ENCODE results near the gene CD82. TPM values are rescaled to one million over a fixed set of nuclear protein-coding genes. Genes with fewer than 3 reads are reported as not detected.
"Not testable (repeated sequence)": the region's sequence is repeated elsewhere in the genome, so short reads cannot be mapped to it uniquely, and the experiment has no call there.

Gene CD82
- total RNA-seq, 2 experiments from 2014 or later: 289 to 319 TPM

- H3K4me3 Mint-ChIP-seq: no peak overlapping the region
- H3K4me1 Mint-ChIP-seq (ENCODE audit: low read depth): no peaks in the 10 kb centered on the region
- H3K27me3 Mint-ChIP-seq: no peaks in the 10 kb centered on the region
- intact Hi-C loops (cut with micrococcal nuclease): loop anchor here (5.0 to 10.0 kb wide), 3 partner anchors 63 to 443 kb away; partner anchors contain the start of gene EXT2
- ATAC-seq (no peak), DNase-seq (no peak)
- CTCF ChIA-PET: interaction anchor here (0.7 to 9.6 kb wide), 5 partner anchors 14 to 252 kb away, joined by 3 to 98 read pairs (median 3); no protein-coding TSS in a partner anchor
- H3K9me3 Mint-ChIP-seq: no peaks in the 10 kb centered on the region
- no peak overlapping the region for H3K27ac Mint-ChIP-seq
- POLR2A ChIA-PET: no interaction called here
- H3K36me3 Mint-ChIP-seq (ENCODE audit: low read depth): no peaks in the 10 kb centered on the region
- TF ChIP-seq CTCF (IDR thresholded peaks at IDR 0.05): no peak
Measured at GRCh38 chr11:44537679-44538078, 27.8 kb upstream of the CD82 start.

DNA sequence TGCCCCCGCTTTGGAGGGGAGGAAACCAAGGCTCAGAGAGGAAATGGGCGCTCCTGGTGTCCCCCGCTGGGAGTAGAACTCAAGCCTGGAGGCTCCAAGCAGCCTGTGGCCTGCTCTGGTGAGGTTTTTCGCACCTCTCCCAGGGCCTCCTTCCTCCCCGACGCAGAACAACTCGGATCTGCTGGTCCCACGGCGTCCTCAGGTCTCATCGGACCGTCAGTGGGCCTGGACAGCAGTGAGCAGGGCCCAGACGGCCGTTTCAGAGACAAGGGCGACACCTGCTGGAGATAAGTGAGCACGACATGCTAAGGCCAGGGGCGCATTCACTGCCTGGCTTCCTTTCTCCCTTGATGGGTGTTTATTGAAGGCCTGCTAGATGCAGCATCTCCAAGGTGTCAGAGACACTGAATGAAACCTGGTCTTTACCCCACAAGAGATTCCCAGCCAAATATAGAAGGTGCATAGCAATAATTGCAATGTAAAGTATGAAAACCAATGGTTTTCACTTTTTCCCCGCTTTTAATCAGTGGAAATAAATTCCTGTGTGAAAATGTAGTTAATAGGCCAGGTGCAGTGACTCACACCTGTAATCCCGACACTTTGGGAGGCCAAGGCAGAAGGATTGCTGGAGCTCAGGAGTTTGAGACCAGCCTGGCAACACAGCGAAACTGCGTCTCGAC lies 26.9 kb upstream of the CD82 start:
- POLR2A ChIA-PET: no interaction called here
- intact Hi-C loops (cut with micrococcal nuclease): loop anchor here (5.0 to 10.0 kb wide), 3 partner anchors 64 to 444 kb away; partner anchors contain the start of gene EXT2
- DNase-seq: peak; percentile 81
- Mint-ChIP-seq H3K4me3 (no peak overlapping the region), H3K27ac (no peak overlapping the region), H3K9me3 (no peaks in the 10 kb centered on the region), H3K4me1 (ENCODE audit: low read depth) (no peaks in the 10 kb centered on the region), H3K36me3 (ENCODE audit: low read depth) (no peaks in the 10 kb centered on the region), H3K27me3 (no peaks in the 10 kb centered on the region)
- CTCF ChIA-PET: interaction anchor here (0.9 to 9.6 kb wide), 9 partner anchors 9 to 468 kb away, joined by 3 to 98 read pairs (median 6); no protein-coding TSS in a partner anchor
- ATAC-seq: peak; percentile 97
- peak; percentile 96 for TF ChIP-seq CTCF (IDR thresholded peaks at IDR 0.05)

DNA sequence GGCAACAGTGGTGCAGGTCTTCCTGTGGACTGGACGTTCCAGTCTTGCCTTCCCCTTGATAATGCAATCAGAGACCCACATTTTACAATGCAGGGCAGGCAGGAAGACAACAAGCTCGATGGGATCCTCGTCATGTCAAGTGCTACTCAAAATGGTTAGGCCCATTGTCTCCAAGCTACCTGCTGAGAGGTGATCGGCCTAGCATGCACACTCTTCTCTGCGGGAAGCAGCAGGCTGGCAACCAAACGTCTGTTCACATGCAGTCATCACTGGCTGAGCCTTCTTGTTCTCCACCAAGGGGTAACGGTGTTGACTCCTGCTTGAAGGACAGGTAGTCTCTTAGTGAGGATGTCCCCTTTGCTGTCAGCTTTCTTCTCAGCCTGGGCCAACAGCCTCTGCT lies 25.5 kb upstream of the CD82 start:
- no peaks in the 10 kb centered on the region for H3K36me3 Mint-ChIP-seq (ENCODE audit: low read depth)
- H3K4me1 Mint-ChIP-seq (ENCODE audit: low read depth): no peaks in the 10 kb centered on the region
- ChIA-PET POLR2A (no interaction called here), CTCF (interaction anchor here (0.7 to 9.6 kb wide), 11 partner anchors 9 to 406 kb away, joined by 3 to 98 read pairs (median 5); no protein-coding TSS in a partner anchor)
- intact Hi-C loops (cut with micrococcal nuclease): loop anchor here (5.0 to 10.0 kb wide), 3 partner anchors 65 to 445 kb away; partner anchors contain the start of gene EXT2
- H3K4me3 Mint-ChIP-seq: no peak overlapping the region
- H3K9me3 Mint-ChIP-seq: no peaks in the 10 kb centered on the region
- no peaks in the 10 kb centered on the region for H3K27me3 Mint-ChIP-seq
- DNase-seq: no peak
- no peak for ATAC-seq
- no peak for TF ChIP-seq CTCF (IDR thresholded peaks at IDR 0.05)
- no peak overlapping the region for H3K27ac Mint-ChIP-seq

DNA sequence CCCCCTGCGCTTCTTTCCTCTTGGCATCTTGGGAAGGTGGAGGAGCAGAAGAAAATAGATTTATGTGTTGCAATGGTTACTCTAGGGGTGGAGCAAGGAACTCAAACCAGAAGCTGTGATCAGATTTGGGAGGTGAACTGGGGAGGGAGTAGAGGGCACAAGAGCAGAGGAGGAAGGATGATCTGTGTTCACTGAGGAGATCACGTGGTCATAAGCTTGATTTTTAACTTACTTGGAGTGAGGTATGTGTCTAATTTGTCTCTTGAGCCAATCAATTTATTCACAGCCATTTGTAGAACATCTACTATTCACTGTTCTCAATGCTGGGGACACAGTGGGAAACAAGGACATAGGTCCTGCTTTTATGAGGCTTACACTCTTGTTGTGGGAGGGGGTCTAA lies 24.8 kb upstream of the CD82 start:
- CTCF ChIA-PET: interaction anchor here (0.7 to 9.6 kb wide), 6 partner anchors 15 to 255 kb away, joined by 3 to 98 read pairs (median 8); no protein-coding TSS in a partner anchor
- Mint-ChIP-seq H3K4me1 (ENCODE audit: low read depth) (no peaks in the 10 kb centered on the region), H3K36me3 (ENCODE audit: low read depth) (no peaks in the 10 kb centered on the region), H3K9me3 (no peaks in the 10 kb centered on the region), H3K4me3 (no peak overlapping the region), H3K27me3 (no peaks in the 10 kb centered on the region), H3K27ac (no peak overlapping the region)
- intact Hi-C loops (cut with micrococcal nuclease): no loop called here
- POLR2A ChIA-PET: no interaction called here
- DNase-seq (no peak), ATAC-seq (no peak)
- TF ChIP-seq CTCF (IDR thresholded peaks at IDR 0.05): no peak

GRCh38 chr11:44542372-44542771 lies 23.1 kb upstream of the CD82 start:
- ChIA-PET CTCF (interaction anchor here (1.2 to 9.6 kb wide), 2 partner anchors 13 to 19 kb away, joined by 3 to 98 read pairs; no protein-coding TSS in a partner anchor), POLR2A (interaction anchor here (0.7 to 1.1 kb wide), 2 partner anchors 11 to 126 kb away, joined by 3 read pairs; no protein-coding TSS in a partner anchor)
- H3K36me3 Mint-ChIP-seq (ENCODE audit: low read depth): no peaks in the 10 kb centered on the region
- DNase-seq (no peak), ATAC-seq (peak; percentile 7)
- no peaks in the 10 kb centered on the region for H3K9me3 Mint-ChIP-seq
- no peak overlapping the region for H3K4me3 Mint-ChIP-seq
- no peak overlapping the region for H3K27ac Mint-ChIP-seq
- intact Hi-C loops (cut with micrococcal nuclease): no loop called here
- no peaks in the 10 kb centered on the region for H3K4me1 Mint-ChIP-seq (ENCODE audit: low read depth)
- no peaks in the 10 kb centered on the region for H3K27me3 Mint-ChIP-seq
- TF ChIP-seq CTCF (IDR thresholded peaks at IDR 0.05): no peak

DNA sequence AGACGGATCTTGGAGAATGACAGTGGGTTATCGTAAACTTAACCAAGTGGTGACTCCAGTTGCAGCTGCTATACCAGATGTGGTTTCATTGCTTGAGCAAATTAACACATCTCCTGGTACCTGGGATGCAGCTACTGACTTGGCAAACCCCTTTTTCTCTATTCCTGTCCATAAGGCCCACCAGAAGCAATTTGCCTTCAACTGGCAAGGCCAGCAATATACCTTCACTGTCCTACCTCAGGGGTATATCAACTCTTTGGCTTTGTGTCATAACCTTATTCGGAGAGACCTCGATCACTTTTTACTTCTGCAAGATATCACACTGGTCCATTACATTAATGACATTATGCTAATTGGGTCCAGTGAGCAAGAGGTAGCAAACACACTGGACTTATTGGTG lies 18.5 kb upstream of the CD82 start:
- H3K27ac Mint-ChIP-seq; H3K9me3 Mint-ChIP-seq; H3K4me1 Mint-ChIP-seq (ENCODE audit: low read depth); POLR2A ChIA-PET; intact Hi-C loops (cut with micrococcal nuclease); ATAC-seq; H3K27me3 Mint-ChIP-seq; H3K36me3 Mint-ChIP-seq (ENCODE audit: low read depth); H3K4me3 Mint-ChIP-seq; DNase-seq: not testable (repeated sequence)
- CTCF ChIA-PET: interaction anchor here (1.8 kb wide), 1 partner anchor 23 kb away, joined by 6 read pairs; no protein-coding TSS in a partner anchor

GRCh38 chr11:44547534-44547933 lies 17.9 kb upstream of the CD82 start:
- ATAC-seq; H3K27ac Mint-ChIP-seq; H3K4me1 Mint-ChIP-seq (ENCODE audit: low read depth); CTCF ChIA-PET; intact Hi-C loops (cut with micrococcal nuclease); POLR2A ChIA-PET; H3K27me3 Mint-ChIP-seq; H3K36me3 Mint-ChIP-seq (ENCODE audit: low read depth); DNase-seq; H3K9me3 Mint-ChIP-seq; H3K4me3 Mint-ChIP-seq: not testable (repeated sequence)

Measured in activated CD8-positive, alpha-beta T cell treated with anti-CD3 and anti-CD28 coated beads for 36 hours (primary cell).